Right atrium auricular region (tissue), 2 donors: Measurements from ENCODE around the gene CFAP73. TPM values are rescaled to one million over a fixed set of nuclear protein-coding genes. Genes with fewer than 3 reads are reported as not detected.

Experiments
- DNase-seq: peaks from one replicate; pipeline ENCODE4 v3.0.0-alpha.2; 2019; ENCODE audit warnings: low spot score
- H3K27ac ChIP-seq, 2 donors: fragments of 200-600 bp; sonication (generic); 1 replicate in 1 of 2; 2 replicates in 1 of 2; pipeline ENCODE4 v1.5.1; 2016 to 2019
- H3K27me3 ChIP-seq, 2 donors: fragments of 200-600 bp; sonication (generic); one replicate each; pipeline versions ENCODE4 v1.5.1 to v1.6.0; 2017 to 2019
- H3K36me3 ChIP-seq: fragments of 200-600 bp; sonication (generic); one replicate; pipeline ENCODE4 v1.5.1; 2016
- H3K4me1 ChIP-seq, 2 donors: fragments of 200-600 bp; sonication (generic); one replicate each; pipeline versions ENCODE4 v1.5.1 to v1.6.0; 2017 to 2019
- H3K4me3 ChIP-seq, 2 donors: fragments of 200-600 bp; sonication (generic); 1 replicate in 1 of 2; 2 replicates in 1 of 2; pipeline ENCODE4 v1.5.1; 2017 to 2019; ENCODE audit warnings: mild to moderate bottlenecking in 1 of 2, moderate library complexity in 1 of 2
- H3K9me3 ChIP-seq, 2 donors: fragments of 200-600 bp; sonication (generic); one replicate each; pipeline ENCODE4 v1.5.1; 2019
- CTCF ChIP-seq, 2 donors: fragments of 200-600 bp; sonication (generic); IDR thresholded peaks; one replicate each; pipeline ENCODE4 v1.5.1; 2019; ENCODE audit warnings: antibody characterized with exemption in 2 of 2
- total RNA-seq, 2 donors: library from RNA; depleted of rRNA; stranded (reverse); fragments of >200 nt; gene quantifications; one replicate each; pipeline ENCODE4 v1.1.0, GENCODE V29; 2016

The CFAP73 gene
- total RNA-seq, 2 donors from 2014 or later, result not detected

GRCh38 chr12:113146999-113147398, 2.5 kb upstream of the CFAP73 start:
- no peak for TF ChIP-seq CTCF (IDR thresholded peaks at IDR 0.05)
- Histone ChIP-seq H3K27ac (no peak overlapping the region), H3K36me3 (no peaks in the 10 kb centered on the region), H3K9me3 (no peaks in the 10 kb centered on the region), H3K27me3 (no peaks in the 10 kb centered on the region), H3K4me1 (peaks cover 0 to 8% of the 10 kb centered on the region in 2 donors), H3K4me3 (no peak overlapping the region)
- no peak for DNase-seq

- Histone ChIP-seq H3K36me3 (no peaks in the 10 kb centered on the region), H3K4me3 (no peak overlapping the region), H3K27ac (no peak overlapping the region), H3K4me1 (peaks cover 0 to 33% of the 10 kb centered on the region in 2 donors), H3K9me3 (no peaks in the 10 kb centered on the region), H3K27me3 (peaks cover 7 to 15% of the 10 kb centered on the region in 2 donors)
- DNase-seq, result no peak
- TF ChIP-seq CTCF (IDR thresholded peaks at IDR 0.05), result no peak
These were observed 2.1 kb downstream of the CFAP73 start for GRCh38 chr12:113151655-113152054.

- Histone ChIP-seq H3K9me3 (no peaks in the 10 kb centered on the region), H3K27ac (no peak overlapping the region), H3K36me3 (no peaks in the 10 kb centered on the region), H3K27me3 (peaks cover 7 to 15% of the 10 kb centered on the region in 2 donors), H3K4me3 (peak overlapping the region in 1 of 2 donors; percentile 46), H3K4me1 (peaks cover 0 to 33% of the 10 kb centered on the region in 2 donors)
- DNase-seq, result no peak
- TF ChIP-seq CTCF (IDR thresholded peaks at IDR 0.05), result no peak
These were observed 2.8 kb downstream of the CFAP73 start for GRCh38 chr12:113152196-113152834.

- no peaks in the 10 kb centered on the region for H3K9me3 ChIP-seq
- peaks cover 7 to 15% of the 10 kb centered on the region in 2 donors for H3K27me3 ChIP-seq
- peak; percentile 62 for DNase-seq
These were observed 3.6 kb downstream of the CFAP73 start for GRCh38 chr12:113152835-113153814.

More at GRCh38 chr12:113152835-113153814, 3.6 kb downstream of the CFAP73 start:
- Histone ChIP-seq H3K4me1 (peaks cover 0 to 33% of the 10 kb centered on the region in 2 donors), H3K27ac (no peak overlapping the region), H3K4me3 (peak overlapping the region in 1 of 2 donors; percentile 46), H3K36me3 (peaks cover 4% of the 10 kb centered on the region)
- peak in 1 of 2 donors; percentile 64 for TF ChIP-seq CTCF (IDR thresholded peaks at IDR 0.05)
